Epithelial cell of prostate (primary cell): ENCODE data around the gene QKI.

Experiments used
- DNase-seq: peaks from one replicate; pipeline ENCODE4 v3.0.0-alpha.2; 2011; ENCODE audit warnings: low read depth, low spot score
- H3K27ac ChIP-seq: fragments of 450-650 bp; 2 replicates; pipeline ENCODE4 v1.5.1; 2017; ENCODE audit warnings: mild to moderate bottlenecking

Gene QKI

GRCh38 chr6:163516908-163517307 lies 102.4 kb downstream of the QKI start:
- DNase-seq = no peak
- H3K27ac ChIP-seq = no peak overlapping the region

- no peak for DNase-seq
Measured at GRCh38 chr6:163520956-163521355, 106.4 kb downstream of the QKI start.

GRCh38 chr6:163522033-163522432 lies 107.5 kb downstream of the QKI start:
- DNase-seq = no peak
- H3K27ac ChIP-seq = no peak overlapping the region

More at GRCh38 chr6:163520956-163521355, 106.4 kb downstream of the QKI start:
- H3K27ac ChIP-seq = no peak overlapping the region

- no peak for DNase-seq
- no peak overlapping the region for H3K27ac ChIP-seq
Measured at GRCh38 chr6:163525926-163526325, 111.4 kb downstream of the QKI start.

GRCh38 chr6:163526346-163526745 lies 111.8 kb downstream of the QKI start:
- no peak overlapping the region for H3K27ac ChIP-seq
- DNase-seq = no peak

- no peak for DNase-seq
- H3K27ac ChIP-seq = no peak overlapping the region
Measured at GRCh38 chr6:163527291-163527690, 112.8 kb downstream of the QKI start.

GRCh38 chr6:163529605-163530004 lies 115.1 kb downstream of the QKI start:
- H3K27ac ChIP-seq = no peak overlapping the region
- peak; percentile 14 for DNase-seq

GRCh38 chr6:163530406-163530805 lies 115.9 kb downstream of the QKI start:
- DNase-seq = no peak
- H3K27ac ChIP-seq = no peak overlapping the region

- no peak overlapping the region for H3K27ac ChIP-seq
Measured at GRCh38 chr6:163531122-163531521, 116.6 kb downstream of the QKI start.

GRCh38 chr6:163532526-163533078 lies 118.1 kb downstream of the QKI start:
- DNase-seq = no peak
- no peak overlapping the region for H3K27ac ChIP-seq

More at GRCh38 chr6:163531122-163531521, 116.6 kb downstream of the QKI start:
- DNase-seq = no peak

GRCh38 chr6:163533443-163533842 lies 118.9 kb downstream of the QKI start:
- DNase-seq = peak; percentile 18
- no peak overlapping the region for H3K27ac ChIP-seq

GRCh38 chr6:163536770-163537169 lies 122.3 kb downstream of the QKI start:
- no peak for DNase-seq
- no peak overlapping the region for H3K27ac ChIP-seq

- no peak overlapping the region for H3K27ac ChIP-seq
- no peak for DNase-seq
Measured at GRCh38 chr6:163538331-163538730, 123.8 kb downstream of the QKI start.

GRCh38 chr6:163539101-163539762 lies 124.7 kb downstream of the QKI start:
- DNase-seq = no peak
- H3K27ac ChIP-seq = no peak overlapping the region

GRCh38 chr6:163543321-163543720 lies 128.8 kb downstream of the QKI start:
- no peak overlapping the region for H3K27ac ChIP-seq
- DNase-seq = no peak

- H3K27ac ChIP-seq = no peak overlapping the region
- no peak for DNase-seq
Measured at GRCh38 chr6:163545370-163545769, 130.9 kb downstream of the QKI start.

GRCh38 chr6:163547287-163547686 lies 132.8 kb downstream of the QKI start:
- no peak for DNase-seq
- no peak overlapping the region for H3K27ac ChIP-seq

- H3K27ac ChIP-seq = no peak overlapping the region
- DNase-seq = no peak
Measured at GRCh38 chr6:163548624-163549023, 134.1 kb downstream of the QKI start.

- no peak for DNase-seq
- H3K27ac ChIP-seq = no peak overlapping the region
Measured at GRCh38 chr6:163554032-163554431, 139.5 kb downstream of the QKI start.

GRCh38 chr6:163554663-163555062 lies 140.1 kb downstream of the QKI start:
- no peak overlapping the region for H3K27ac ChIP-seq
- no peak for DNase-seq

- H3K27ac ChIP-seq = no peak overlapping the region
- no peak for DNase-seq
Measured at GRCh38 chr6:163559661-163560060, 145.1 kb downstream of the QKI start.

- no peak overlapping the region for H3K27ac ChIP-seq
- no peak for DNase-seq
Measured at GRCh38 chr6:163563318-163563717, 148.8 kb downstream of the QKI start.
